Thyroid gland (tissue), 4 donors: ENCODE results near the gene AKNA.
"Not testable (repeated sequence)": the region's sequence is repeated elsewhere in the genome, so short reads cannot be mapped to it uniquely, and the experiment has no call there.

Source experiments
- POLR2A ChIP-seq, 2 donors: fragments of 450-650 bp; IDR thresholded peaks; one replicate each; pipeline ENCODE4 v1.6.1; 2017; ENCODE audit warnings: antibody characterized with exemption in 2 of 2, mild to moderate bottlenecking in 2 of 2, moderate library complexity in 1 of 2
- TF ChIP-seq, protein P1 (sequence below), 6 experiments: fragments of 200-600 bp in 3 of 6; fragments of 450-650 bp in 3 of 6; sonication (generic) in 3 of 6; IDR thresholded peaks; one replicate each; pipeline ENCODE4 v1.5.1; 2016 to 2019; ENCODE audit warnings: antibody characterized with exemption in 6 of 6, mild to moderate bottlenecking in 2 of 6, inconsistent platforms in 1 of 6, moderate library complexity in 1 of 6

DNA sequence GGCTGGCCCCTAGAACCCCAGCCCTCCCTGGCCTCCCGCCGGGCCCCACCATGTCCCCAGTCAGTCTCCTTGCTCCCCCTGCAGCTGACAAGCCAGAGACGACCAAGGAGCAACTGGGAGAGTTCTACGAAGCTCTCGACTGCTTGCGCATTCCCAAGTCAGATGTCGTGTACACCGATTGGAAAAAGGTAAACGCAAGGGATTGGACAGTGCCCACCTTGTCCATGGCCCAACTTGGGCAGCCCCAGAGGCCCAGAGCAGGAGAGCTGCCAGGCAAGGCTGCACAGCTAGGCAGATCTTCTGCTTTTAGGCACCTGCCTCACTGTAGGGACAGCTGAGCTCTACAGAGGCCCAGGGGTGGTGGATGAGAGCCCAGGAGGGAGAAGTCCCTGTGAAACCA, 62.8 kb downstream of the AKNA start:
- TF ChIP-seq POLR2A (IDR thresholded peaks at IDR 0.05) = not testable (repeated sequence)
- TF ChIP-seq, protein P1, sequence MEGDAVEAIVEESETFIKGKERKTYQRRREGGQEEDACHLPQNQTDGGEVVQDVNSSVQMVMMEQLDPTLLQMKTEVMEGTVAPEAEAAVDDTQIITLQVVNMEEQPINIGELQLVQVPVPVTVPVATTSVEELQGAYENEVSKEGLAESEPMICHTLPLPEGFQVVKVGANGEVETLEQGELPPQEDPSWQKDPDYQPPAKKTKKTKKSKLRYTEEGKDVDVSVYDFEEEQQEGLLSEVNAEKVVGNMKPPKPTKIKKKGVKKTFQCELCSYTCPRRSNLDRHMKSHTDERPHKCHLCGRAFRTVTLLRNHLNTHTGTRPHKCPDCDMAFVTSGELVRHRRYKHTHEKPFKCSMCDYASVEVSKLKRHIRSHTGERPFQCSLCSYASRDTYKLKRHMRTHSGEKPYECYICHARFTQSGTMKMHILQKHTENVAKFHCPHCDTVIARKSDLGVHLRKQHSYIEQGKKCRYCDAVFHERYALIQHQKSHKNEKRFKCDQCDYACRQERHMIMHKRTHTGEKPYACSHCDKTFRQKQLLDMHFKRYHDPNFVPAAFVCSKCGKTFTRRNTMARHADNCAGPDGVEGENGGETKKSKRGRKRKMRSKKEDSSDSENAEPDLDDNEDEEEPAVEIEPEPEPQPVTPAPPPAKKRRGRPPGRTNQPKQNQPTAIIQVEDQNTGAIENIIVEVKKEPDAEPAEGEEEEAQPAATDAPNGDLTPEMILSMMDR (IDR thresholded peaks at IDR 0.05) = not testable (repeated sequence)
